ENCODE results near the gene ITGA4.

The ITGA4 gene

GRCh38 chr2:181515719-181516118 lies 58.5 kb downstream of the ITGA4 start:
- DNase-seq (ENCODE audit: low read depth in 2 of 2) = no peak

GRCh38 chr2:181516992-181517391 lies 59.8 kb downstream of the ITGA4 start:
- no peak for DNase-seq (ENCODE audit: low read depth in 2 of 2)

GRCh38 chr2:181517685-181518301 lies 60.6 kb downstream of the ITGA4 start:
- no peak for DNase-seq (ENCODE audit: low read depth in 2 of 2)

- DNase-seq (ENCODE audit: low read depth in 2 of 2) = no peak
These were observed 63.1 kb downstream of the ITGA4 start for GRCh38 chr2:181520253-181520652.

GRCh38 chr2:181523756-181524155 lies 66.6 kb downstream of the ITGA4 start:
- DNase-seq (ENCODE audit: low read depth in 2 of 2) = no peak

- no peak for DNase-seq (ENCODE audit: low read depth in 2 of 2)
These were observed 68.8 kb downstream of the ITGA4 start for GRCh38 chr2:181526014-181526413.

GRCh38 chr2:181527058-181527457 lies 69.9 kb downstream of the ITGA4 start:
- no peak for DNase-seq (ENCODE audit: low read depth in 2 of 2)

- no peak for DNase-seq (ENCODE audit: low read depth in 2 of 2)
These were observed 71.3 kb downstream of the ITGA4 start for GRCh38 chr2:181528441-181528840.

- no peak for DNase-seq (ENCODE audit: low read depth in 2 of 2)
These were observed 79.5 kb downstream of the ITGA4 start for GRCh38 chr2:181536730-181537129.

GRCh38 chr2:181540421-181540820 lies 83.2 kb downstream of the ITGA4 start:
- no peak for DNase-seq (ENCODE audit: low read depth in 2 of 2)

- no peak for DNase-seq (ENCODE audit: low read depth in 2 of 2)
These were observed 85.0 kb downstream of the ITGA4 start for GRCh38 chr2:181542170-181542569.

GRCh38 chr2:181546086-181546485 lies 88.9 kb downstream of the ITGA4 start:
- DNase-seq (ENCODE audit: low read depth in 2 of 2) = no peak

GRCh38 chr2:181552808-181553207 lies 95.6 kb downstream of the ITGA4 start:
- no peak for DNase-seq (ENCODE audit: low read depth in 2 of 2)

- DNase-seq (ENCODE audit: low read depth in 2 of 2) = no peak
These were observed 96.1 kb downstream of the ITGA4 start for GRCh38 chr2:181553244-181553643.

- no peak for DNase-seq (ENCODE audit: low read depth in 2 of 2)
These were observed 97.1 kb downstream of the ITGA4 start for GRCh38 chr2:181554061-181554830.

GRCh38 chr2:181558371-181558770 lies 101.2 kb downstream of the ITGA4 start:
- DNase-seq (ENCODE audit: low read depth in 2 of 2) = no peak

GRCh38 chr2:181563101-181563692 lies 106.0 kb downstream of the ITGA4 start:
- DNase-seq (ENCODE audit: low read depth in 2 of 2) = no peak

GRCh38 chr2:181566334-181567032 lies 109.3 kb downstream of the ITGA4 start:
- DNase-seq (ENCODE audit: low read depth in 2 of 2) = no peak

GRCh38 chr2:181570059-181570458 lies 112.9 kb downstream of the ITGA4 start:
- no peak for DNase-seq (ENCODE audit: low read depth in 2 of 2)

- DNase-seq (ENCODE audit: low read depth in 2 of 2) = no peak
These were observed 113.9 kb downstream of the ITGA4 start for GRCh38 chr2:181570833-181571661.

- DNase-seq (ENCODE audit: low read depth in 2 of 2) = no peak
These were observed 116.1 kb downstream of the ITGA4 start for GRCh38 chr2:181573140-181573736.
